ENCODE results near the gene NQO1.

NQO1 gene

GRCh38 chr16:69721441-69721957, 4.9 kb downstream of the NQO1 start:
- H3K79me2 ChIP-seq (ENCODE audit: insufficient read depth, low read length): no peaks in the 10 kb centered on the region
- no peak overlapping the region for H2AFZ ChIP-seq (ENCODE audit: low read length)
- H3K9me2 ChIP-seq (replicated peaks; ENCODE audit: low read depth, low read length): no peaks in the 10 kb centered on the region
- H3K4me3 ChIP-seq (ENCODE audit: low read length, poor library complexity, severe bottlenecking): no peak overlapping the region
- H3K36me3 ChIP-seq (ENCODE audit: insufficient read depth, low read length): no peaks in the 10 kb centered on the region
- TF ChIP-seq, protein P1, sequence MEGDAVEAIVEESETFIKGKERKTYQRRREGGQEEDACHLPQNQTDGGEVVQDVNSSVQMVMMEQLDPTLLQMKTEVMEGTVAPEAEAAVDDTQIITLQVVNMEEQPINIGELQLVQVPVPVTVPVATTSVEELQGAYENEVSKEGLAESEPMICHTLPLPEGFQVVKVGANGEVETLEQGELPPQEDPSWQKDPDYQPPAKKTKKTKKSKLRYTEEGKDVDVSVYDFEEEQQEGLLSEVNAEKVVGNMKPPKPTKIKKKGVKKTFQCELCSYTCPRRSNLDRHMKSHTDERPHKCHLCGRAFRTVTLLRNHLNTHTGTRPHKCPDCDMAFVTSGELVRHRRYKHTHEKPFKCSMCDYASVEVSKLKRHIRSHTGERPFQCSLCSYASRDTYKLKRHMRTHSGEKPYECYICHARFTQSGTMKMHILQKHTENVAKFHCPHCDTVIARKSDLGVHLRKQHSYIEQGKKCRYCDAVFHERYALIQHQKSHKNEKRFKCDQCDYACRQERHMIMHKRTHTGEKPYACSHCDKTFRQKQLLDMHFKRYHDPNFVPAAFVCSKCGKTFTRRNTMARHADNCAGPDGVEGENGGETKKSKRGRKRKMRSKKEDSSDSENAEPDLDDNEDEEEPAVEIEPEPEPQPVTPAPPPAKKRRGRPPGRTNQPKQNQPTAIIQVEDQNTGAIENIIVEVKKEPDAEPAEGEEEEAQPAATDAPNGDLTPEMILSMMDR (conservative IDR thresholded peaks at IDR 0.05; ENCODE audit: low read length): no peak
- TF ChIP-seq EZH2phosphoT487 (IDR thresholded peaks at IDR 0.05; ENCODE audit: borderline replicate concordance): no peak
- no peaks in the 10 kb centered on the region for H3K9me3 ChIP-seq (ENCODE audit: insufficient read depth, low read depth, low read length)
- no peaks in the 10 kb centered on the region for H4K20me1 ChIP-seq (ENCODE audit: insufficient read depth, low read length, poor library complexity, severe bottlenecking)
- H3K4me1 ChIP-seq (ENCODE audit: insufficient read depth, low read length, poor library complexity, severe bottlenecking): peaks cover 7% of the 10 kb centered on the region
- no peak overlapping the region for H3K9ac ChIP-seq (ENCODE audit: low read depth, low read length, poor library complexity, severe bottlenecking)
- H3F3A ChIP-seq (ENCODE audit: low read depth): no peaks in the 10 kb centered on the region
- H3K27me3 ChIP-seq (ENCODE audit: insufficient read depth, low read length, poor library complexity, severe bottlenecking): no peaks in the 10 kb centered on the region
- no peak overlapping the region for H3K4me2 ChIP-seq (ENCODE audit: low read depth, low read length, poor library complexity, severe bottlenecking)

DNA sequence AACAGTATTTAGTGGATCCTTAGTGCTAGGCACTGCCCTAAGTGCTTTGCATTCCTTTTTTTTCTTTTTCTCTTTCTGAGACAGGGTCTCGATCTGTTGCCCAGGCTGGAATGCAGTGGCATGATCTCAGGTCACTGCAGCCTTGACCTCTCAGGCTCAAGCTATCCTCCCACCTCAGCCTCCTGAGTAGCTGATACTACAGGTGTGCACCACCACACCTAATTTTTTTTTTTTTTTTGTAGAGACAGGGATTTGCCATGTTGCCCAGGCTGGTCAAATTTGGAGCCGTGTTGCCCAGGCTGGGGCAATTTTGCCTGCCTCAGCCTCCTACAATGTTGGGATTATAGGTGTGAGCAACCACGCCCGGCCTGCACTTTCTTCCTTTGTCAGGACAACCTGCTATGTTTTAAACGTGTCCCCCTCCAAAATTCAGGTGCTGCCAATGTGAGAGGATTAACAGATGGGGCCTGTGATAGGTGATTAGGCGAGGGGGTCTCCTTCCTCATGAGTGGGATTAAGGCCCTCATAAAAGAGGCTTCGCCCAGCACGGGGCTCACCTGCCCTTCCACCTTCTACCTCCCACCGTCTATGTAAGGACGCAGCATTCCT, 5.4 kb downstream of the NQO1 start:
- peaks cover 4% of the 10 kb centered on the region for H3K4me1 ChIP-seq (ENCODE audit: insufficient read depth, low read length, poor library complexity, severe bottlenecking)
- TF ChIP-seq EZH2phosphoT487 (IDR thresholded peaks at IDR 0.05; ENCODE audit: borderline replicate concordance): no peak
- TF ChIP-seq, protein P1 (conservative IDR thresholded peaks at IDR 0.05; ENCODE audit: low read length): no peak
- no peak overlapping the region for H3K9ac ChIP-seq (ENCODE audit: low read depth, low read length, poor library complexity, severe bottlenecking)
- no peaks in the 10 kb centered on the region for H3K9me3 ChIP-seq (ENCODE audit: insufficient read depth, low read depth, low read length)
- H4K20me1 ChIP-seq (ENCODE audit: insufficient read depth, low read length, poor library complexity, severe bottlenecking): no peaks in the 10 kb centered on the region
- H3K36me3 ChIP-seq (ENCODE audit: insufficient read depth, low read length): no peaks in the 10 kb centered on the region
- H2AFZ ChIP-seq (ENCODE audit: low read length): no peak overlapping the region
- H3K9me2 ChIP-seq (replicated peaks; ENCODE audit: low read depth, low read length): no peaks in the 10 kb centered on the region
- H3K79me2 ChIP-seq (ENCODE audit: insufficient read depth, low read length): no peaks in the 10 kb centered on the region
- no peak overlapping the region for H3K4me3 ChIP-seq (ENCODE audit: low read length, poor library complexity, severe bottlenecking)
- no peak overlapping the region for H3K4me2 ChIP-seq (ENCODE audit: low read depth, low read length, poor library complexity, severe bottlenecking)
- H3K27me3 ChIP-seq (ENCODE audit: insufficient read depth, low read length, poor library complexity, severe bottlenecking): no peaks in the 10 kb centered on the region
- H3F3A ChIP-seq (ENCODE audit: low read depth): no peaks in the 10 kb centered on the region

DNA sequence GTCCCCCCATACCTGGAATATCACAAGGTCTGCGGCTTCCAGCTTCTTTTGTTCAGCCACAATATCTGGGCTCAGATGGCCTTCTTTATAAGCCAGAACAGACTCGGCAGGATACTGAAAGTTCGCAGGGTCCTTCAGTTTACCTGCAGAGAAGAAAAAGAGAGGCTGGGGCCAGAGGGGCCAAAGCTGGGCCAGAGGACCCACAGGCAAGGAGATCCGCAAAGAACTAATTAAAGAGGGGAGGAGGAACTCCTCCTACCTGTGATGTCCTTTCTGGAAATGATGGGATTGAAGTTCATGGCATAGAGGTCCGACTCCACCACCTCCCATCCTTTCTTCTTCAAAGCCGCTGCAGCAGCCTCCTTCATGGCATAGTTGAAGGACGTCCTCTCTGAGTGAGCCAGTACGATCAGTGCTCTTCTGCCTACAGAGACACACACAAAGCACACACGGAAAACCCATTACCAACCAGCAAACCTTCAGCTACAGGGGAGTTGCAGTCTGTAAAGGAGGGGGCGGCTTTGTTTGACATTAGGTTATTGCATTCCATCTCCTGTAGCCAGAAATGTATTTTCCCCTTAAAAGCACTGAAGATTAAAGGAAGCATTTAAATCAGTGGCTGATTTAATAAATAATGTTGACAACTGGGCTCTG, 8.1 kb downstream of the NQO1 start:
- no peak overlapping the region for H3K4me2 ChIP-seq (ENCODE audit: low read depth, low read length, poor library complexity, severe bottlenecking)
- no peaks in the 10 kb centered on the region for H3K4me1 ChIP-seq (ENCODE audit: insufficient read depth, low read length, poor library complexity, severe bottlenecking)
- no peaks in the 10 kb centered on the region for H3K36me3 ChIP-seq (ENCODE audit: insufficient read depth, low read length)
- TF ChIP-seq, protein P1 (conservative IDR thresholded peaks at IDR 0.05; ENCODE audit: low read length): no peak
- no peak for TF ChIP-seq EZH2phosphoT487 (IDR thresholded peaks at IDR 0.05; ENCODE audit: borderline replicate concordance)
- no peak overlapping the region for H2AFZ ChIP-seq (ENCODE audit: low read length)
- H3K79me2 ChIP-seq (ENCODE audit: insufficient read depth, low read length): no peaks in the 10 kb centered on the region
- H3K9me2 ChIP-seq (replicated peaks; ENCODE audit: low read depth, low read length): no peaks in the 10 kb centered on the region
- no peaks in the 10 kb centered on the region for H3K27me3 ChIP-seq (ENCODE audit: insufficient read depth, low read length, poor library complexity, severe bottlenecking)
- H4K20me1 ChIP-seq (ENCODE audit: insufficient read depth, low read length, poor library complexity, severe bottlenecking): no peaks in the 10 kb centered on the region
- no peak overlapping the region for H3K9ac ChIP-seq (ENCODE audit: low read depth, low read length, poor library complexity, severe bottlenecking)
- no peak overlapping the region for H3K4me3 ChIP-seq (ENCODE audit: low read length, poor library complexity, severe bottlenecking)
- no peaks in the 10 kb centered on the region for H3F3A ChIP-seq (ENCODE audit: low read depth)
- H3K9me3 ChIP-seq (ENCODE audit: insufficient read depth, low read depth, low read length): no peaks in the 10 kb centered on the region
